Activated naive CD8-positive, alpha-beta T cell treated with anti-CD3 and anti-CD28 coated beads, Interleukin-2, amount 50 U/mL, for 24 hours (primary cell): Measurements from ENCODE around the gene MTLN.
"Not testable (repeated sequence)": the region's sequence is repeated elsewhere in the genome, so short reads cannot be mapped to it uniquely, and the experiment has no call there.

Experiments
- ATAC-seq: fragments of 150-1000 bp; cut with Tn5 transposase; one replicate; pipeline ENCODE4 v1.10.0; 2021
- DNase-seq: peaks from one replicate; pipeline ENCODE4 v3.0.0; 2021
- H3K27ac Mint-ChIP-seq: one replicate; pipeline ENCODE4 v1.8.0; 2021; ENCODE audit warnings: mild to moderate bottlenecking, mixed read lengths
- H3K27me3 Mint-ChIP-seq: one replicate; pipeline ENCODE4 v1.8.0; 2021; ENCODE audit warnings: mixed read lengths
- H3K36me3 Mint-ChIP-seq: one replicate; pipeline ENCODE4 v1.8.0; 2021; ENCODE audit warnings: low read depth, mixed read lengths
- H3K4me1 Mint-ChIP-seq: one replicate; pipeline ENCODE4 v1.8.0; 2021; ENCODE audit warnings: mixed read lengths
- H3K4me3 Mint-ChIP-seq: one replicate; pipeline ENCODE4 v1.8.0; 2021; ENCODE audit warnings: mild to moderate bottlenecking, moderate library complexity, mixed read lengths
- H3K9me3 Mint-ChIP-seq: one replicate; pipeline ENCODE4 v1.8.0; 2021; ENCODE audit warnings: mixed read lengths

Gene MTLN, protein sequence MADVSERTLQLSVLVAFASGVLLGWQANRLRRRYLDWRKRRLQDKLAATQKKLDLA

DNA sequence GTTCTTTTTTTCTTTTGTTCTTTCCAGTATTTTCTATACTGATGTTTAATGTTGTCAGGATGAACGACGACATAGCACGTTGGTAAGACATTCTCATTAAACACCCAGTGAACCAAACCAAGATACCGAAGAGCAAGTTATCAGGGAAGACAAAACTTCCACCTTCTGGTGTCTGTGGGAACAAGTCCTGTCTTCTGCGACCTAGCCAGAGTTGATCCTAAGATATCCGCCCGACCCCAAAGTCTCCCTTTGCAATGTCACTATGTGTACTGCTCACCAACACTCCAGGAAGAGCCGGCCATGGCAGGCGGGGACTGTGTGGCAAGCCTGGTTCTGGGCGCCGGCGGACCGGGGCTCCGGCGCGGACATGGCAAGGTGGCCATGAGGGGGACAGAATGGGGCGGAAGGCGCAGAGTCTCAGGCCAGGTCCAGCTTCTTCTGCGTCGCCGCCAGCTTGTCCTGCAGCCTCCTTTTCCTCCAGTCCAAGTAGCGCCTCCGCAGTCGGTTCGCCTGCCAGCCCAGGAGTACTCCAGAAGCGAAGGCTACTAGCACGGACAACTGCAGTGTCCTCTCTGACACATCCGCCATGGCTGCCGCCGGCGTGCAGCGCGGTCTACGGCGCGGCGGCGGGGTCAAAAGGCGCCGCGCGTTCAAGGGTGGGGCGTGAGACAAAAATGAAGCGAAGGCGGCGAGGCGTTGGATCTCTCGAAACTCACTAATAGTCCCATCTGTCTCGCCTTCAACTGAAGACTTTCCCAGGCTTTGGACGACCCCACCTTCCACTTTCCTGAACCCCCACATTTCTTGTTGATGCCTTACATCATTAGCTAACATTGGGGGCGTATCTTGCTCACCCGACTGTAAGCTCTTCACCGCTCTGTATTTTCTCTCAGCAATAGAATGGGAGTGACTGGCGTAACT, at the start of gene MTLN:
Gene MTLN (minus strand): TSS at position 610 of the 921 bp plus-strand sequence. CDS start 22 bp downstream, at position 588.
- H3K27ac Mint-ChIP-seq: peak within 1 kb of the TSS; percentile 95
- H3K4me3 Mint-ChIP-seq: peak within 1 kb of the TSS; percentile 96
- H3K36me3 Mint-ChIP-seq: peaks cover 31% of the 10 kb centered on the region
- peak; percentile 90 for ATAC-seq
- H3K9me3 Mint-ChIP-seq: peaks cover 8% of the 10 kb centered on the region
- H3K27me3 Mint-ChIP-seq: peaks cover 13% of the 10 kb centered on the region
- H3K4me1 Mint-ChIP-seq: peaks cover 28% of the 10 kb centered on the region
- peak; percentile 75 for DNase-seq

DNA sequence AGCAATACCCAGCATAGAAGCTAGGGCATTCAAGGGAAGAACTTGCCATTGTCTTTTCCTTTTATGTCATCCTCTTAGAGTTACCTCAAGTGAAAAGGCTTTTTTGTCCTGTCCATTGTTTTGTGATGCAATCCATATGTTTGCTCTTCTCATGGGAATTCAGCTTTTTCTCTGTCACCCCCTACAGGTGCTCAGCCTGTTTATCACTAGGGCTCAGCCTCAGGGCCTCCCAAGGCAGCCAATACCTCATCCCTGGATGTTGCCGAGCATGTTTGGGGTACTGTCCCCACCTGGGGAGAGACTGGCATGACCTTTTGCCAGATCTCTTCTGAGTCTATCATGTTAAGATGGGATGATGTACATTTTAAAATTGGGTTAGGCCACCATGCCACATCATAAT, 49.6 kb upstream of the MTLN start:
- ATAC-seq: not testable (repeated sequence)

DNA sequence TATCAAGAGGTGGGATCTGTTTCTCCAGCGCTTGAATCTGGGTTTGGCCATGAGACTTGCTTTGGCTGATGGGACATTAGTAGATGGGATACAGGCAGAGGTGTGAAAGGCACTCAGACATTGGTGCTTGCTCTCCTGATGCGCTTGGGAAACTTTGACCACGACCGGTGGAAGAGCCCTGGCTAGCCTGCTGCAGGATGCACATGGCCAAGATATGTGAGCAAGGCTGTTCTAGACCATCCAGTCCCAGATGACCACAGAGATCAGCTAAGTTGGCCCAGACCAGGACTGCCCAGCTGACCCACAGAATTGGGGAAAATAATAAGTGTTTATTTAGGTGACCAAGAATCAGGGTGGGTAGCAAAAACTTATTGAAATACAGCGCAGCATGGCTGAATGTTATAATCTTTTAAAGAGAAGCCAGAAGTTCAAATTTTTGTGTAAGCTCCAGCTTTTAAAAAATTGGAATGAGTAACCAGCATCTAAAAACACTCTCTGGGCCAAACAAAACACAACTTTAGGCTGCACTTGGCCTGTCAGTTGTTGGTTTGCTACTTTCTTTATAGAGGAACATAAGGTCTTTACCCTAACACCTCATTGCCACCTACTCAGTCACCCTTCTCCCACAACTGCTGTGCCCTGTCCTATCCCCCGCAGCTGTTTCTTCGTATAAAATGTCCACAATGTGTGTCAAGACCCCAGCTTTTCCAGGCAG, 35.9 kb upstream of the MTLN start:
- H3K9me3 Mint-ChIP-seq, H3K4me3 Mint-ChIP-seq, H3K36me3 Mint-ChIP-seq, H3K27me3 Mint-ChIP-seq, ATAC-seq, H3K4me1 Mint-ChIP-seq, H3K27ac Mint-ChIP-seq, DNase-seq: not testable (repeated sequence)

More for the DNA sequence above, 49.6 kb upstream of the MTLN start:
- not testable (repeated sequence) for H3K4me3 Mint-ChIP-seq, H3K27ac Mint-ChIP-seq, H3K4me1 Mint-ChIP-seq, H3K27me3 Mint-ChIP-seq, DNase-seq, H3K36me3 Mint-ChIP-seq, H3K9me3 Mint-ChIP-seq

DNA sequence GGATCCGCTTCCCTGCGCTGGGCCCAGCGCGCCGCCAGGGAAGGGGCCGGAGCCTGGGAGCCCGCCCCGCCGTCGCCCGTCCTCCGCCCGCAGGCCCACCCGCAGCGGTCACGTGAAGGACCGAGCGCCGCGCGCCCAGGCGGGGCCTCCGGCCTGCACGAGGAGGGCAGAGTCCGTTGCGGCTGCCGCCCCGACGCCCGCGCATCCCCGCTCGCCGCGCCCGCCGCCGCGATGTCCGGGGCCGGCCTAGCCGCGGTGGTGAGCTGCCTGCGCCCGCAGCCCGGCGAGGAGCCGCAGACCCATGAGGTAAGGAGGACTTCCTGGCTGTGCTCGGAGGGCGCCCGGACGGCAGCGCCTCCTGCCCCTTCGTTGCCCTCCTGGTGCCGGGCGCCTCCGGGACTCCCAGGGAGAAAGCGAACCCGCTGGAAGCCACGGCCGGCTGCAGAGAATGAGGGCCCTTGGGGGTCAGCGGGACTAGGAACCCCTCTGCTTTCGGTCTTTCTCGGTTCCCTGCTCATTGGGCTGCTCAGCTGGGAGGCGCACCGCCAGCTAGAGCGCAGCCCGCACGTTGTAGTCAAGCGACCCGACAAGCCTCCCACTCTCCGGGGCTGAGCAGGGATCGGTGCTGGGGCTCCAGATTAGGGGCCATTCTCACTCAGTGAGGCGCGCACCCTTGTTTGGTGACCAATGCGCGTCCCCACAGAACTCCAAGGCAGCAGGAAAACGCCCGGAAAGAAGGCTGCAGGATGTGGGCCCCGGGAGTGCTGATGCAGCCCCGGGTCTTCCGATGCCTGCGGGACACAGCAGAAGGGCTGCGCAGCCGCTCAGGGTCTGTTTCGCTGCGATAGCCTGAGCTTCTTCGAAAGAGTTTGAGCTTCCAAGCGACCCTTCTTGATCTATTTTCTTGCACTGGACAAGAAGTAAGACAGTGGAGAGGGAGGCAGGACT, 33.4 kb upstream of the MTLN start:
- peak; percentile 28 for ATAC-seq
- H3K36me3 Mint-ChIP-seq, H3K27me3 Mint-ChIP-seq, DNase-seq, H3K27ac Mint-ChIP-seq, H3K4me3 Mint-ChIP-seq, H3K4me1 Mint-ChIP-seq, H3K9me3 Mint-ChIP-seq: not testable (repeated sequence)

DNA sequence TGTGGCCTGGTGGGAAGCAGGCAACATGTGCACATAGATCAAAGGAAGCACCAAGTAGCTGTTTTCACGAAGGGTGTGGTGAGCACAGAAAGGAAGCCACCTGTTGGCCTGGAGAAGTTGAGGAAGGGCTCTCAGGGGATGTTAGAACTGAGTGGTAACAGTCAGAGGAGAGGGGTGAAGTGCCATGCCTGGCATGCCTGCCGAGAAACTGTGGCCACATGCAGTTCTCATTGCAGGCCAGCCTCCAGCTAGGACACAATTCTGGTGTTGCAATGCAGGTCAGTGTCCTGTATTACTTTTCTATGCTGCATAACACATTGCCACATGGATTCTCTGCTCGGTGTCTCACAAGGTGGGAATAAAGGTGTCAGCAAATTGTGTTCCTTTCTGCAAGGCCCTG, 30.9 kb upstream of the MTLN start:
- H3K9me3 Mint-ChIP-seq, DNase-seq, H3K36me3 Mint-ChIP-seq, H3K27me3 Mint-ChIP-seq, H3K4me1 Mint-ChIP-seq, ATAC-seq, H3K27ac Mint-ChIP-seq, H3K4me3 Mint-ChIP-seq: not testable (repeated sequence)

DNA sequence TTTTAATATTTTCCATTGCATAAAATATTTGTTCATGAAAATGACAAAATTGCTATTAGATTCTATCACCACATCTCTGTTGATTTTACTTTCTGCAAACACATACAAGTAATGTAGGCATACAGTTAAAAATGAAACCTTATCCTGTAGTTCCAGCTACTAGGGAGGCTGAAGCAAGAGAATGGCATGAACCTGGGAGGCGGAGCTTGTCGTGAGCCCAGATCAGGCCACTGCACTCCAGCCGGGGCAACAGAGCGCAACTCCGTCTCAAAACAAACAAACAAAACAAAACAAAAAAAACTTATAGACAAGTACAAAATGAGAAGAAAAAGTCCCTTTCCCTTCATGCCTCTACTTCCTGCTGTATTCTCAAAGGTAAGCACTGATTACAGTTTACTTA, 22.2 kb upstream of the MTLN start:
- H3K4me3 Mint-ChIP-seq, H3K36me3 Mint-ChIP-seq, H3K4me1 Mint-ChIP-seq: not testable (repeated sequence)

DNA sequence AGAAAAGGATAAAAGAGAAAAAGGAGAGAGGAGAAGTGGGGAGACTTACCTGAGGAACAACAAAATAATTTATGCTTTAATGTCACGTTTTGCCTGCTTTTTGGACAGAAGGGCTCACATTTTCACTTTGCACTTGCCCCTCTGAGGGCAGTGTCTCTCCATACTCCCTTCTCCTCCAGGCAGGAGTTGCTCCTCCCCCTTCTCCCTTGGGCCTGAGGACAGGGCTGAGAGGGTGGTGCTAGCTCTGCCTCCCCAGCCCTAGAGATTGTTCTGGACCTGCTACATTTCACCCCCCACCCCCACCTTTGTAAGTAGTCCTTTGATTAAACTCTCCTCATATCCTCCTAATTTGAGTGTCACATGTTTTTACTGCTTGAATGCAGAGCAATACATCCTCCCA, 17.5 kb upstream of the MTLN start:
- ATAC-seq, H3K36me3 Mint-ChIP-seq, H3K27ac Mint-ChIP-seq, H3K4me3 Mint-ChIP-seq, H3K9me3 Mint-ChIP-seq, H3K4me1 Mint-ChIP-seq, DNase-seq: not testable (repeated sequence)
- H3K27me3 Mint-ChIP-seq: peaks cover 20% of the 10 kb centered on the region

More for the DNA sequence above, 22.2 kb upstream of the MTLN start:
- not testable (repeated sequence) for H3K27me3 Mint-ChIP-seq, H3K9me3 Mint-ChIP-seq, ATAC-seq, DNase-seq, H3K27ac Mint-ChIP-seq

DNA sequence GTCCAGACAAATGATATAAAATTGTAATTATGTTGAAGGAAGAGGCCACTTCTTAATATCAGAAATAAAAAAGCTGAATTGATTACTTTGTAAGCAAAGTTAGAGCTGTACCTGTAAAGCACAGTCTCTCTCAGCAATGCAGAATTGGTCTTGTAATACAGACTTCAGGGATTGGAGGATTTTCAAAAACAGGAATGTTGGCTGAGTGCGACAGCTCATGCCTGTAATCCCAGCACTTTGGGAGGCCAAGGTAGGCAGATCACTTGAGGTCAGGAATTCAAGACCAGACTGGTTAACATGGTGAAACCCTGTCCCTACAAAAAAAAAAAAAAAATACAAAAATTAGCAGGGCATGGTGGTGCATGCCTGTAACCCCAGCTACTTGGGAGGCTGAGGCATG, 10.3 kb upstream of the MTLN start:
- DNase-seq, H3K36me3 Mint-ChIP-seq, H3K4me3 Mint-ChIP-seq, H3K9me3 Mint-ChIP-seq, H3K4me1 Mint-ChIP-seq, H3K27ac Mint-ChIP-seq, ATAC-seq: not testable (repeated sequence)
- H3K27me3 Mint-ChIP-seq: peaks cover 40% of the 10 kb centered on the region

DNA sequence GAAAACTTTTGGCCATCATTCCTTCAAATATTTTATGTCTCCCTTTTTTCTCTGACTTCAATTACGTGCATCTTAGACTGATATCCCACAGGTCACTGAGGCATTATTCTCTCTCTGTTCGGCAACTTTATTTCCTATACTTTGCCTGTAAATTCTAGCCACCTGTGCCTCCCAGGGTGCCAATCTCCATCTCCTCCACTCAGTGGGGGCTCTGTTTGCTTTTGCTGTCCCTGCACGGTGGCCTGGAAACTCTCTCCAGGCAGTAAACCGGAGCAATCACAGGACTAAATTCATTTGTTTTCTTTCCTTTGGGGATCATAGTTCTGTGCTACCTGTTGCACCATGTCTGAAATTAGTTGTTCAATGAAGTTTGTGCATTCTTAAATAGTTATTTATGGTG, 9.6 kb upstream of the MTLN start:
- Mint-ChIP-seq H3K27ac (no peak overlapping the region), H3K4me1 (no peaks in the 10 kb centered on the region), H3K9me3 (no peaks in the 10 kb centered on the region), H3K36me3 (no peaks in the 10 kb centered on the region), H3K27me3 (peaks cover 33% of the 10 kb centered on the region), H3K4me3 (no peak overlapping the region)
- ATAC-seq: no peak
- DNase-seq: no peak

DNA sequence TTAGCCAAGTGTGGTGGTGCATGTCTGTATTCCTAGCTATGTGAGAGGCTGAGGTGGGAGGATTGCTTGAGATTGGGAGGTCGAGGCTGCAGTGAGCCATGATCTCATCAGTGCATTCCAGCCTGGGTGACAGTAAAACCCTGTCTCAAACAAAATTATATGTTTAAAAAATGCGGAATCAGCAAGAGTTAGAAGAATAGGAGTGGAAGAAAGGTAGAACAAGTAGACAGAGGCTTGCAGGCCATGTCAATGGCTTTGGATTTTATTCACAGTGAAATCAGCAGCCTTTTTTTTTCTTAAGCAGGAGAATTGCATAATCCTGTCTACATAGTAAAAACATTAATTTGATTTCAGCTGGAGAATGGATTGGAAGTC, 7.8 kb upstream of the MTLN start:
- no peak overlapping the region for H3K27ac Mint-ChIP-seq
- DNase-seq (no peak), ATAC-seq (no peak)
- H3K27me3 Mint-ChIP-seq: peaks cover 32% of the 10 kb centered on the region
- H3K9me3 Mint-ChIP-seq: no peaks in the 10 kb centered on the region
- H3K4me3 Mint-ChIP-seq: no peak overlapping the region
- H3K36me3 Mint-ChIP-seq: no peaks in the 10 kb centered on the region
- H3K4me1 Mint-ChIP-seq: no peaks in the 10 kb centered on the region

DNA sequence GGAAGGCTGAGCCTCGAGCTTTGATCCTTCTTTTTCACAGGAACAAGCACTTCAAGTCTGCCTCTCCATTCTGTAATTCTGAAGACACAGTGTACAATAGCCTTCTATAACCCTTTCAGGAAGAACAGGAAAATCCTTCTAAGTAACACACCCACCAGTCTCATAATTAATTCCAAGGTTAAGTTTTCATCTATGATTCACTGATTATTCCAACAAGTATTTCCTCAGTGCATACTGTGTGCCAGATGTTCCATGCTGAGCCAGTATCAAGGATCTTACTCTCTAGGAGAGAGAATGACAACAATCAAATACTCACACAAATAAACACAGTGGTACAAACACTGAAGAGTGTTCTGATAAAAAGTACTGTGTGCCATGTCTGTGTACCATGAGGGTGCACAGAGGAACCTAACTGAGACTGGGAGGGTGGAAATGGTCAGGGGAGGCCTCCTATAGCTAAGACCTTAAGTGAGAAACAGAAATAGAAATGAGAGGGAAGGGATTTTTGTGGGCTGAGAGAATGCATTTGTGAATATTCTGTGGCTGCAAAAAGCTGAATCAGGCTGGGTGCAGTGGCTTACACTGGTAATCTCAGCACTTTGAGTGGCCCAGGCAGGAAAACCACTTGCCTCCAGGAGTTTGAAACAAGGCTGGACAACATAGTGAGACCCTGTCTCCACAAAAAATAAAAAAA, 7.3 kb upstream of the MTLN start:
- no peaks in the 10 kb centered on the region for H3K4me1 Mint-ChIP-seq
- H3K4me3 Mint-ChIP-seq: no peak overlapping the region
- no peaks in the 10 kb centered on the region for H3K9me3 Mint-ChIP-seq
- DNase-seq (no peak), ATAC-seq (no peak)
- H3K27me3 Mint-ChIP-seq: peaks cover 34% of the 10 kb centered on the region
- no peaks in the 10 kb centered on the region for H3K36me3 Mint-ChIP-seq
- no peak overlapping the region for H3K27ac Mint-ChIP-seq

DNA sequence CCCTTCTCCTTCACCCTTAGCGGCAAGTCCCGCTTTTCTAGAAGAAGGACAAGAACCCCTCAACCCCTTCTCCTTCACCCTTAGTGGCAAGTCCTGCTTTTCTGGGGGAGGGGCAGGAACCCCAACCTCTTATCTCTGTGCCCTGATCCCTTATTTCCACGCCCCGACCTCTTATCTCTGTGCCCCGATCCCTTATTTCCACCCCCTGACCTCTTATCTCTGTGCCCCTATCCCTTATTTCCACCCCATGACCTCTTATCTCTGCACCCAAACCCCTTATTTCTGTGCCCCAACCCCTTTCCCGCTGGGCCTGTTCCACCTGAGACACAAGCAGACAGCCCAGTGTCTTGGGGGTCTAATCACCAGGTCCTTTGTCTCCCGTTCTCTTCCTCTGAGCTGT, 6.5 kb upstream of the MTLN start:
- H3K27me3 Mint-ChIP-seq: peaks cover 38% of the 10 kb centered on the region
- not testable (repeated sequence) for DNase-seq, H3K4me3 Mint-ChIP-seq, H3K36me3 Mint-ChIP-seq, H3K9me3 Mint-ChIP-seq, H3K27ac Mint-ChIP-seq, H3K4me1 Mint-ChIP-seq, ATAC-seq

DNA sequence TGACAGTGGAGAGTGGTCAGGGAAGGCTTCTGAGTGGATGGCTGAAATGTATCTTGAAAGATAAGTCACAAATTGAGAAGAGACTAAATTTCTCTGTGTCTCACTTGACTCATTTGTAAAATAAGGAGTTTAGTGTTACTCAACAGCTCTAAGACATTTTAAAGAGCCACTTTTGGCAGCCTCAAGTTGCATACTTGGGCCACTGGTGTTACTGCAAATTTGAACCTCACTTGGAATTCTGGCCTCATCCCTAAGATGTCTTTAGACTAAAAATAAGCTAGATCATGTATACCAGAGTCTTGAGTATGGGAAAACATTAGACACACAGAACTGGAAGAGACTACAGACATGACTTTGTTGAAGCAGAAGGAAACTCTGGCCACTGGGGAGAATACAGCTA, 4.5 kb upstream of the MTLN start:
- H3K27me3 Mint-ChIP-seq: peaks cover 34% of the 10 kb centered on the region
- peaks cover 8% of the 10 kb centered on the region for H3K9me3 Mint-ChIP-seq
- no peak overlapping the region for H3K4me3 Mint-ChIP-seq
- no peak overlapping the region for H3K27ac Mint-ChIP-seq
- H3K4me1 Mint-ChIP-seq: peaks cover 9% of the 10 kb centered on the region
- ATAC-seq (no peak), DNase-seq (no peak)
- H3K36me3 Mint-ChIP-seq: peaks cover 5% of the 10 kb centered on the region

DNA sequence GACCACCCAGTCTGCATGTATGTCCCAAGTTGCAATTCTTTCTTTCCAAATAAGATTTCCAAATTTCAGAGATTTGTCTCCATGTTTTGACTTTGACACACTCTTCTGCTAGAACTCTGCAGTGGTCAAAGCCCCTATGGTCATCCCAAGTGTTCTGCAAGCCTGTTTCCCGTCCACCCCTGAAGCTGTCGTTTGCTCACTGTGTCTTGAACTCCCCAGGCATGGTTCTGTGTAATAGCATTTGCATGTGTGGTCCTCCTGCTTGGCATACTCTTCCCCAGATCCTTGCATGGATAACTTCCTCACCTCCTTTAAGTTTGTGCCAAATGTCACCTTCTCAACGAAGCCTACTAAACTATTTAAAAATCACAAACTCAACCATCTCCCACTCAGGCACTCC, 3.9 kb upstream of the MTLN start:
- DNase-seq (no peak), ATAC-seq (no peak)
- Mint-ChIP-seq H3K36me3 (peaks cover 9% of the 10 kb centered on the region), H3K4me3 (no peak overlapping the region), H3K27me3 (peaks cover 32% of the 10 kb centered on the region), H3K9me3 (peaks cover 8% of the 10 kb centered on the region), H3K4me1 (peaks cover 13% of the 10 kb centered on the region), H3K27ac (no peak overlapping the region)
